GM23338 (cell line): ENCODE results near the gene GPX7. TPM values are rescaled to one million over a fixed set of nuclear protein-coding genes. Genes with fewer than 3 reads are reported as not detected.

ENCODE experiments used
- ATAC-seq: fragments of 200-7000 bp; cut with Tn5 transposase; 3 replicates; pipeline ENCODE4 v1.9.1; 2020
- DNase-seq: peaks from one replicate; pipeline ENCODE4 v3.0.0-alpha.2; 2015; ENCODE audit warnings: low spot score
- H2AFZ ChIP-seq: fragments of 200-600 bp; sonication (generic); 2 replicates; pipeline ENCODE4 v1.8.0; 2016; ENCODE audit warnings: antibody characterized with exemption, mild to moderate bottlenecking, moderate library complexity
- H3F3A ChIP-seq: fragments of 200-600 bp; sonication (generic); replicated peaks from 2 replicates; pipeline ENCODE4 v1.8.0; 2017; ENCODE audit warnings: antibody characterized with exemption, mixed run types, low read depth
- H3K27ac ChIP-seq: fragments of 200-600 bp; sonication (generic); 2 replicates; pipeline ENCODE4 v1.6.1; 2016; ENCODE audit warnings: low read depth
- H3K27me3 ChIP-seq: fragments of 200-600 bp; sonication (generic); 2 replicates; pipeline ENCODE4 v1.8.0; 2016; ENCODE audit warnings: mild to moderate bottlenecking, mixed run types, moderate library complexity; ENCODE audit not compliant: insufficient read depth
- H3K36me3 ChIP-seq: fragments of 200-600 bp; sonication (generic); 2 replicates; pipeline ENCODE4 v1.8.0; 2016; ENCODE audit warnings: mild to moderate bottlenecking; ENCODE audit not compliant: insufficient read depth
- H3K4me1 ChIP-seq: fragments of 200-600 bp; sonication (generic); 2 replicates; pipeline ENCODE4 v1.8.0; 2016; ENCODE audit warnings: mild to moderate bottlenecking, moderate library complexity; ENCODE audit not compliant: insufficient read depth
- H3K4me2 ChIP-seq: fragments of 200-600 bp; sonication (generic); 2 replicates; pipeline ENCODE4 v1.7.1; 2017; ENCODE audit warnings: mixed run types
- H3K4me3 ChIP-seq: fragments of 200-600 bp; sonication (generic); 2 replicates; pipeline ENCODE4 v1.6.1; 2016; ENCODE audit warnings: mixed run types
- H3K79me2 ChIP-seq: fragments of 200-600 bp; sonication (generic); replicated peaks from 2 replicates; pipeline ENCODE4 v1.8.0; 2017; ENCODE audit warnings: mild to moderate bottlenecking; ENCODE audit not compliant: insufficient read depth
- H3K9me2 ChIP-seq: fragments of 200-600 bp; sonication (generic); 2 replicates; pipeline ENCODE4 v1.8.0; 2017; ENCODE audit not compliant: insufficient read depth
- H4K20me1 ChIP-seq: fragments of 200-600 bp; sonication (generic); replicated peaks from 2 replicates; pipeline ENCODE4 v1.8.0; 2017; ENCODE audit warnings: mild to moderate bottlenecking; ENCODE audit not compliant: insufficient read depth
- H3K27ac Mint-ChIP-seq: 2 replicates; pipeline ENCODE4 v1.8.0; 2020; ENCODE audit warnings: inconsistent platforms, mild to moderate bottlenecking, moderate library complexity, mixed read lengths
- H3K27me3 Mint-ChIP-seq: 3 replicates; pipeline ENCODE4 v1.8.0; 2022; ENCODE audit warnings: low read depth, mild to moderate bottlenecking, moderate library complexity, mixed read lengths, inconsistent platforms; ENCODE audit not compliant: insufficient read depth, poor library complexity
- H3K36me3 Mint-ChIP-seq: 3 replicates; pipeline ENCODE4 v1.8.0; 2021; ENCODE audit warnings: low read depth, mild to moderate bottlenecking, inconsistent platforms, moderate library complexity, mixed read lengths
- H3K4me1 Mint-ChIP-seq: 3 replicates; pipeline ENCODE4 v1.8.0; 2020; ENCODE audit warnings: mild to moderate bottlenecking, inconsistent platforms, mixed read lengths
- H3K4me3 Mint-ChIP-seq: 3 replicates; pipeline ENCODE4 v1.8.0; 2021; ENCODE audit warnings: moderate library complexity, mild to moderate bottlenecking, inconsistent platforms, mixed read lengths
- H3K9me3 Mint-ChIP-seq: 3 replicates; pipeline ENCODE4 v1.8.0; 2020; ENCODE audit warnings: moderate library complexity, mild to moderate bottlenecking, inconsistent platforms, mixed read lengths
- CREB1 ChIP-seq: fragments of 250-450 bp; sonication (Bioruptor Pico); IDR thresholded peaks from 2 replicates; pipeline ENCODE4 v1.5.0; 2020; ENCODE audit warnings: low read depth, mild to moderate bottlenecking, moderate library complexity
- ETS1 ChIP-seq: IDR thresholded peaks from 2 replicates; pipeline ENCODE4 v1.6.1; 2016; ENCODE audit warnings: antibody characterized with exemption
- EZH2 ChIP-seq: fragments of 200-600 bp; sonication (generic); IDR thresholded peaks from one replicate; pipeline ENCODE4 v1.8.0; 2017; ENCODE audit warnings: antibody characterized with exemption, mild to moderate bottlenecking, low read depth; ENCODE audit not compliant: unreplicated experiment
- EZH2phosphoT487 ChIP-seq: fragments of 200-600 bp; sonication (generic); IDR thresholded peaks from one replicate; pipeline ENCODE4 v1.8.1; 2018; ENCODE audit warnings: antibody characterized with exemption; ENCODE audit not compliant: unreplicated experiment
- JUNB ChIP-seq: IDR thresholded peaks from one replicate; pipeline ENCODE4 v1.6.1; 2016; ENCODE audit warnings: antibody characterized with exemption; ENCODE audit not compliant: unreplicated experiment
- NANOG ChIP-seq: IDR thresholded peaks from 2 replicates; pipeline ENCODE4 v1.6.1; 2016; ENCODE audit warnings: antibody characterized with exemption, borderline replicate concordance
- POLR2AphosphoS5 ChIP-seq: IDR thresholded peaks from 2 replicates; pipeline ENCODE4 v1.6.1; 2016; ENCODE audit warnings: antibody characterized with exemption, low read depth
- REST ChIP-seq: IDR thresholded peaks from one replicate; pipeline ENCODE4 v1.6.1; 2018; ENCODE audit warnings: antibody characterized with exemption; ENCODE audit not compliant: unreplicated experiment
- STAT1 ChIP-seq: IDR thresholded peaks from one replicate; pipeline ENCODE4 v1.6.1; 2016; ENCODE audit warnings: antibody characterized with exemption; ENCODE audit not compliant: unreplicated experiment
- ZNF114 ChIP-seq: fragments of 250-450 bp; sonication (Bioruptor Pico); IDR thresholded peaks from 2 replicates; pipeline ENCODE4 v1.5.0; 2020; ENCODE audit warnings: mild to moderate bottlenecking, moderate library complexity
- ZNF331 ChIP-seq: fragments of 250-450 bp; sonication (Bioruptor Pico); IDR thresholded peaks from 2 replicates; pipeline ENCODE4 v1.5.0; 2020; ENCODE audit warnings: low read depth, mild to moderate bottlenecking, moderate library complexity
- ZNF462 ChIP-seq: fragments of 250-450 bp; sonication (Bioruptor Pico); IDR thresholded peaks from 2 replicates; pipeline ENCODE4 v1.5.0; 2020; ENCODE audit warnings: mild to moderate bottlenecking, moderate library complexity
- polyA plus RNA-seq: library from polyadenylated mRNA; unstranded; fragments of >200 nt; fragmentation: Nextera tagmentation; extraction: Ambion mirVana; gene quantifications from 2 replicates; pipeline ENCODE4 v1.2.1, GENCODE V29; 2016
- total RNA-seq: library from RNA; depleted of rRNA; stranded (reverse); fragments of >200 nt; shearing (Covaris generic); gene quantifications from 2 replicates; pipeline ENCODE4 v1.2.3, GENCODE V29; 2014
- TF ChIP-seq, protein P1 (sequence below), 2 experiments: fragments of 200-600 bp in 1 of 2; sonication (generic) in 1 of 2; conservative IDR thresholded peaks; 2 replicates each; pipeline versions ENCODE4 v1.5.1 to v1.6.1; 2016 to 2017; ENCODE audit warnings: antibody characterized with exemption in 2 of 2, low read depth in 2 of 2, mild to moderate bottlenecking in 2 of 2, moderate library complexity in 1 of 2

Gene GPX7
- total and polyA plus RNA-seq, 2 experiments from 2014 or later: 12.8 to 20.9 TPM

- Mint-ChIP-seq H3K9me3 (no peaks in the 10 kb centered on the region), H3K4me3 (no peak overlapping the region), H3K36me3 (peaks cover 2% of the 10 kb centered on the region; the same call in 2 of the 3 replicates), H3K27ac (no peak overlapping the region), H3K27me3 (peaks cover 40% of the 10 kb centered on the region), H3K4me1 (peaks cover 10% of the 10 kb centered on the region)
- TF ChIP-seq EZH2 (no peak), ZNF462 (no peak), ZNF331 (CRISPR knock-in tag) (no peak), ETS1 (no peak), CREB1 (CRISPR knock-in tag) (no peak), JUNB (no peak), NANOG (no peak), ZNF114 (CRISPR knock-in tag) (no peak), STAT1 (no peak), EZH2phosphoT487 (no peak), POLR2AphosphoS5 (no peak), REST (no peak)
- TF ChIP-seq, protein P1, sequence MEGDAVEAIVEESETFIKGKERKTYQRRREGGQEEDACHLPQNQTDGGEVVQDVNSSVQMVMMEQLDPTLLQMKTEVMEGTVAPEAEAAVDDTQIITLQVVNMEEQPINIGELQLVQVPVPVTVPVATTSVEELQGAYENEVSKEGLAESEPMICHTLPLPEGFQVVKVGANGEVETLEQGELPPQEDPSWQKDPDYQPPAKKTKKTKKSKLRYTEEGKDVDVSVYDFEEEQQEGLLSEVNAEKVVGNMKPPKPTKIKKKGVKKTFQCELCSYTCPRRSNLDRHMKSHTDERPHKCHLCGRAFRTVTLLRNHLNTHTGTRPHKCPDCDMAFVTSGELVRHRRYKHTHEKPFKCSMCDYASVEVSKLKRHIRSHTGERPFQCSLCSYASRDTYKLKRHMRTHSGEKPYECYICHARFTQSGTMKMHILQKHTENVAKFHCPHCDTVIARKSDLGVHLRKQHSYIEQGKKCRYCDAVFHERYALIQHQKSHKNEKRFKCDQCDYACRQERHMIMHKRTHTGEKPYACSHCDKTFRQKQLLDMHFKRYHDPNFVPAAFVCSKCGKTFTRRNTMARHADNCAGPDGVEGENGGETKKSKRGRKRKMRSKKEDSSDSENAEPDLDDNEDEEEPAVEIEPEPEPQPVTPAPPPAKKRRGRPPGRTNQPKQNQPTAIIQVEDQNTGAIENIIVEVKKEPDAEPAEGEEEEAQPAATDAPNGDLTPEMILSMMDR (conservative IDR thresholded peaks at IDR 0.05; ENCODE audit: low read depth in 2 of 2): no peak
- Histone ChIP-seq H3K27me3 (peaks cover 45% of the 10 kb centered on the region), H3K4me3 (no peak overlapping the region), H2AFZ (no peak overlapping the region), H3K36me3 (no peaks in the 10 kb centered on the region), H3K4me2 (no peak overlapping the region), H3K9me2 (no peaks in the 10 kb centered on the region), H3K4me1 (0 out of 2 replicates have a peak, but pooled peaks cover 10% of the 10 kb centered on the region), H3F3A (no peaks in the 10 kb centered on the region; the same call in 1 of the 2 replicates), H4K20me1 (no peaks in the 10 kb centered on the region; the same call in 1 of the 2 replicates), H3K27ac (no peak overlapping the region), H3K79me2 (no peaks in the 10 kb centered on the region)
- DNase-seq (no peak), ATAC-seq (no peak)
Observed at GRCh38 chr1:52604063-52604770, 2.0 kb downstream of the GPX7 start.
